GM10266 (cell line): Measurements from ENCODE around the gene CRIP1.

Experiments
- DNase-seq: peaks from one replicate; pipeline ENCODE4 v3.0.0; 2012; ENCODE audit errors: extremely low spot score
- CTCF ChIP-seq: IDR thresholded peaks from 2 replicates; pipeline ENCODE4 v1.5.1; 2012; ENCODE audit warnings: mild to moderate bottlenecking, low read depth; ENCODE audit not compliant: control insufficient read depth, insufficient read depth; ENCODE audit errors: missing control alignments

Gene CRIP1

GRCh38 chr14:105533391-105533790 is 46.7 kb downstream of the CRIP1 start:
- TF ChIP-seq CTCF, result no peak
- no peak for DNase-seq

- no peak for TF ChIP-seq CTCF
- DNase-seq, result no peak
Observed at GRCh38 chr14:105533811-105534498, 47.3 kb downstream of the CRIP1 start.

GRCh38 chr14:105534586-105534985 is 47.9 kb downstream of the CRIP1 start:
- no peak for TF ChIP-seq CTCF
- no peak for DNase-seq

GRCh38 chr14:105536051-105536450 is 49.4 kb downstream of the CRIP1 start:
- DNase-seq, result no peak
- no peak for TF ChIP-seq CTCF

GRCh38 chr14:105536691-105537579 is 50.2 kb downstream of the CRIP1 start:
- DNase-seq, result no peak
- TF ChIP-seq CTCF, result no peak

GRCh38 chr14:105537580-105538474 is 51.1 kb downstream of the CRIP1 start:
- peak; percentile 88 for DNase-seq
- TF ChIP-seq CTCF, result peak; percentile 93
